Astrocyte (in vitro differentiated cells and primary cell): ENCODE data around the gene PLEKHA5.

ENCODE experiments used
- CTCF ChIP-seq: IDR thresholded peaks from 2 replicates; pipeline ENCODE4 v1.5.1; 2011; ENCODE audit warnings: low read depth, mild to moderate bottlenecking, inconsistent platforms, low read length, moderate library complexity; ENCODE audit not compliant: insufficient read depth
- EZH2 ChIP-seq: IDR thresholded peaks from 2 replicates; pipeline ENCODE4 v1.6.1; 2012; ENCODE audit warnings: mild to moderate bottlenecking, low read length, inconsistent platforms; ENCODE audit not compliant: insufficient read depth

DNA sequence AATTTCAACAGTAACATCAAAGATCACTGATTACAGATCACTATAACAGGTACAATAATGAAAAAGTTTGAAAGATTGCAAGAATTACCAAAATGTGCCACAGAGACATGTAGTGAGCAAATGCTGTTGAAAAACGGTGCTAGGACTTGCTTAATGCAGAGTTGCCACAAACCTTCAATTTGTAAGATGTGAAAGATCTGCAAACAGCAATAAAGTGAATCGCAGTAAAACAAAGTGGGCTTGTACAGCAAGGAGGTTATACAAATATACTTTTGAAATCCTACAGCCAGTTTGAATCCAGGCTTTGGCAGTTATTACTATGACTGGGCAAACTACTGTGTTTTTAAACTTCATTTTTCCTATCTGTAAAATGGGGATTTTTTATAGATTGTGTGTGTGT lies 1.0 kb upstream of the PLEKHA5 start:
- TF ChIP-seq CTCF = no peak
- TF ChIP-seq EZH2 = no peak
